Kidney (tissue), 14 donors: ENCODE measurements around the gene NEK7. TPM values are rescaled to one million over a fixed set of nuclear protein-coding genes. Genes with fewer than 3 reads are reported as not detected.
"Not testable (repeated sequence)": the region's sequence is repeated elsewhere in the genome, so short reads cannot be mapped to it uniquely, and the experiment has no call there.

Experiments used
- DNase-seq, 5 donors: peaks; one replicate each; pipeline ENCODE4 v3.0.0-alpha.2; 2013 to 2020
- FAIRE-seq: peaks from 2 replicates; lab custom pipeline; 2012; peaks lifted over from hg19 to GRCh38; lab: Jason Lieb, UNC
- H3K27ac ChIP-seq, 2 donors: one replicate each; pipeline ENCODE4 v1.7.0; 2013; ENCODE audit warnings: low read depth in 2 of 2, low read length in 2 of 2, inconsistent platforms in 1 of 2
- H3K27me3 ChIP-seq: one replicate; pipeline ENCODE4 v1.7.1; 2013; ENCODE audit warnings: low read length, inconsistent platforms; ENCODE audit not compliant: control insufficient read depth, insufficient read depth
- H3K36me3 ChIP-seq, 3 donors: one replicate each; pipeline versions ENCODE4 v1.7.0 to v1.7.1; 2013; ENCODE audit warnings: low read length in 3 of 3, control low read depth in 1 of 3, inconsistent platforms in 1 of 3; ENCODE audit not compliant: insufficient read depth in 3 of 3, control insufficient read depth in 2 of 3
- H3K4me1 ChIP-seq, 3 donors: one replicate each; pipeline versions ENCODE4 v1.7.0 to v1.7.1; 2013; ENCODE audit warnings: low read length in 3 of 3, inconsistent platforms in 1 of 3, low read depth in 1 of 3; ENCODE audit not compliant: control insufficient read depth in 2 of 3, insufficient read depth in 2 of 3
- H3K4me3 ChIP-seq, 3 donors: one replicate each; pipeline versions ENCODE4 v1.7.0 to v1.8.1; 2013; ENCODE audit warnings: low read length in 3 of 3, control low read depth in 1 of 3, inconsistent platforms in 1 of 3
- H3K9ac ChIP-seq, 3 donors: one replicate each; pipeline versions ENCODE4 v1.7.0 to v1.7.1; 2013; ENCODE audit warnings: low read length in 3 of 3, control low read depth in 1 of 3, inconsistent platforms in 1 of 3
- H3K9me3 ChIP-seq, 3 donors: one replicate each; pipeline versions ENCODE4 v1.7.0 to v1.7.1; 2013; ENCODE audit warnings: low read length in 3 of 3, control low read depth in 1 of 3, inconsistent platforms in 1 of 3; ENCODE audit not compliant: control insufficient read depth in 2 of 3, insufficient read depth in 1 of 3
- CTCF ChIP-seq: IDR thresholded peaks from 3 replicates; pipeline ENCODE4 v1.5.1; 2012; ENCODE audit warnings: mild to moderate bottlenecking, moderate library complexity, borderline replicate concordance; ENCODE audit not compliant: insufficient read depth; ENCODE audit errors: extremely low read depth
- intact Hi-C: fragments of 100-400 bp; cut with DNase I; formaldehyde crosslinking; loops from one replicate; pipeline ENCODE4 v1.11.1; 2022
- polyA plus RNA-seq: library from polyadenylated mRNA; stranded (reverse); fragments of 350-450 nt; fragmentation: Illumina TruSeq; extraction: RNeasy Lipid Tissue Mini Kit (QIAGEN cat#74804); gene quantifications from one replicate; pipeline ENCODE4 v1.2.3, GENCODE V29; 2014; ENCODE audit warnings: low read depth, low replicate concordance; ENCODE audit not compliant: insufficient read depth
- total RNA-seq: library from RNA; stranded (reverse); fragmentation: NEBNext Ultra II Directional; extraction: Animal tissue kit (Norgen Biotek cat#: 25700); gene quantifications from one replicate; pipeline ENCODE4 v1.2.1, GENCODE V29; 2021
- donor health status: control.
- donor health status: control.
- donor health status: control.
- donor health status: control.
- donor health status: control.
- donor health status: DM: yes; HTN: yes; CAD: no.
- donor health status: Normal renal cell carcinoma (clear cell type).

The NEK7 gene
- total and polyA plus RNA-seq, 2 donors from 2014 or later, result 17.3 to 65.5 TPM

GRCh38 chr1:198227454-198227853 lies 70.7 kb downstream of the NEK7 start:
- H3K27ac ChIP-seq, H3K4me1 ChIP-seq, H3K9ac ChIP-seq, FAIRE-seq, intact Hi-C loops, H3K9me3 ChIP-seq, H3K27me3 ChIP-seq, H3K4me3 ChIP-seq, DNase-seq, H3K36me3 ChIP-seq: not testable (repeated sequence)

GRCh38 chr1:198228925-198229324 lies 72.1 kb downstream of the NEK7 start:
- Histone ChIP-seq H3K4me3 (no peak overlapping the region), H3K27ac (no peak overlapping the region), H3K4me1 (no peaks in the 10 kb centered on the region), H3K27me3 (no peaks in the 10 kb centered on the region), H3K36me3 (no peaks in the 10 kb centered on the region), H3K9me3 (no peaks in the 10 kb centered on the region), H3K9ac (no peak overlapping the region)
- no peak for DNase-seq
- no peak for FAIRE-seq
- TF ChIP-seq CTCF, result no peak
- intact Hi-C loops, result no loop called here

GRCh38 chr1:198231779-198232178 lies 75.0 kb downstream of the NEK7 start:
- intact Hi-C loops, result no loop called here
- no peak overlapping the region for H3K27ac ChIP-seq
- H3K9ac ChIP-seq, result no peak overlapping the region
- H3K4me3 ChIP-seq, result no peak overlapping the region
- no peak for TF ChIP-seq CTCF
- H3K27me3 ChIP-seq, result no peaks in the 10 kb centered on the region
- DNase-seq (no peak), FAIRE-seq (no peak)
- H3K9me3 ChIP-seq, result no peaks in the 10 kb centered on the region
- no peaks in the 10 kb centered on the region for H3K36me3 ChIP-seq
- peaks cover 0 to 6% (median 0%) of the 10 kb centered on the region in 3 donors for H3K4me1 ChIP-seq

- TF ChIP-seq CTCF, result no peak
- no peaks in the 10 kb centered on the region for H3K36me3 ChIP-seq
- intact Hi-C loops, result no loop called here
- no peak overlapping the region for H3K4me3 ChIP-seq
- H3K9ac ChIP-seq, result no peak overlapping the region
- peak in 1 of 5 donors; percentile 10 for DNase-seq
- H3K4me1 ChIP-seq, result peaks cover 0 to 6% (median 0%) of the 10 kb centered on the region in 3 donors
- H3K27me3 ChIP-seq, result no peaks in the 10 kb centered on the region
- no peaks in the 10 kb centered on the region for H3K9me3 ChIP-seq
- H3K27ac ChIP-seq, result no peak overlapping the region
- no peak for FAIRE-seq
Observed at GRCh38 chr1:198232378-198232777, 75.6 kb downstream of the NEK7 start.
